Ovary (tissue), 9 donors: ENCODE results near the gene MGP. TPM values are rescaled to one million over a fixed set of nuclear protein-coding genes. Genes with fewer than 3 reads are reported as not detected.

Source experiments
- DNase-seq, 5 donors: peaks; one replicate each; pipeline ENCODE4 v3.0.0-alpha.2; 2019 to 2020
- H3K27ac ChIP-seq, 2 donors: fragments of 200-600 bp; one replicate each; pipeline versions ENCODE4 v1.5.1 to v1.8.0; 2019 to 2022
- H3K27me3 ChIP-seq: fragments of 200-600 bp; one replicate; pipeline ENCODE4 v1.8.0; 2022
- H3K36me3 ChIP-seq: fragments of 200-600 bp; sonication (generic); one replicate; pipeline ENCODE4 v1.5.1; 2019
- H3K4me1 ChIP-seq: one replicate; pipeline ENCODE4 v1.8.1; 2013; ENCODE audit warnings: mild to moderate bottlenecking, moderate library complexity; ENCODE audit not compliant: insufficient read depth
- H3K4me3 ChIP-seq: fragments of 200-600 bp; sonication (generic); one replicate; pipeline ENCODE4 v1.5.1; 2017
- H3K9me3 ChIP-seq, 2 donors: fragments of 200-600 bp in 1 of 2; sonication (generic) in 1 of 2; one replicate each; pipeline versions ENCODE4 v1.5.1 to v1.8.1; 2013 to 2019; ENCODE audit warnings: mild to moderate bottlenecking in 1 of 2, moderate library complexity in 1 of 2
- CTCF ChIP-seq, 3 donors: fragments of 450-650 bp in 2 of 3; fragments of 200-600 bp in 1 of 3; IDR thresholded peaks; one replicate each; pipeline versions ENCODE4 v1.5.1 to v1.8.0; 2016 to 2022; ENCODE audit warnings: antibody characterized with exemption in 3 of 3, mild to moderate bottlenecking in 1 of 3
- EP300 ChIP-seq: sonication (generic); formaldehyde crosslinking; IDR thresholded peaks from one replicate; pipeline ENCODE4 v1.6.1; 2017; ENCODE audit warnings: antibody characterized with exemption
- POLR2A ChIP-seq: fragments of 450-650 bp; IDR thresholded peaks from one replicate; pipeline ENCODE4 v1.6.1; 2017; ENCODE audit warnings: antibody characterized with exemption, mild to moderate bottlenecking, moderate library complexity
- WGBS, 3 donors: extraction: QIAGEN DNeasy Blood & Tissue Kit in 1 of 3; methylation state at CpG; one replicate each; pipeline versions ENCODE4 v1.1.5 to v1.1.7; 2013 to 2017; 5-methylcytosine and 5-hydroxymethylcytosine counted together
- intact Hi-C, 4 donors: fragments of 100-400 bp; cut with DNase I; formaldehyde crosslinking; loops; one replicate each; pipeline versions ENCODE4 v1.11.0 to v1.15.1; 2022 to 2023
- polyA plus RNA-seq, 2 donors: library from polyadenylated mRNA; stranded (reverse); fragments of 200-250 nt in 1 of 2; fragments of 350-450 nt in 1 of 2; fragmentation: Illumina TruSeq in 1 of 2; extraction: RNeasy Lipid Tissue Mini Kit (QIAGEN cat#74804) in 1 of 2; gene quantifications; one replicate each; pipeline ENCODE4 v1.2.3, GENCODE V29; 2013 to 2014
- total RNA-seq, 7 donors: library from RNA; depleted of rRNA in 2 of 7; stranded (reverse); fragments of >200 nt in 2 of 7; fragmentation: NEBNext Ultra II Directional in 3 of 7; extraction: Animal tissue kit (Norgen Biotek cat#: 25700) in 3 of 7; gene quantifications; one replicate each; pipeline versions ENCODE4 v1.1.0 to v1.2.4, GENCODE V29; 2016 to 2023
- donor health status: DM: no; HTN: no; CAD: no; lungs with moderate emphysema.
- donor health status: DM: no; HTN: no; CAD: no.
- donor health status: Bipolar disorder and iron deficiency.
- donor health status: DM: yes; HTN: yes; CAD: no.
- donor health status: DM: no; HTN: no; CAD: no.
- donor health status: DM: yes; HTN: yes; CAD: no.

MGP gene
- total and polyA plus RNA-seq, 9 donors, result 109 to 2,243 (median 431) TPM

DNA sequence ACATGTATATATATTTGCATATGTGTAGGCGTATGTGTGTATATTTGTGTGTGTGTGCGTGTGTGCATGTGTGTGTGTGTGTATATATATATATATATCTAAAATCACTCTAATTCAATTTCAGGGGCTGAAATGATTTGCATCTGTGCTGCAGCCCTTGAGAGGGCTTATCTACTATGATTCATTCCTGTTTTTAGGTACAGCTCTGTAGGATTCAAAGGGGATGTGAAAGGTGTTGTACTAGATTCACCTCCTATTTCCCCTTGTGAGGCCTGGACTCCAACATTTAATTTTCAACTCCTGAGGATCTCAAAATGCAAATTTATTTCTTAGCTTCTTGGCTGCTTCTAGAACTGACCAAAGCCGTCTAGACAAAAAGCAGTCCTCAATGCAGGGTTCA is 41.6 kb upstream of the MGP start:
- H3K9me3 ChIP-seq, result no peaks in the 10 kb centered on the region
- H3K4me1 ChIP-seq, result peaks cover 2% of the 10 kb centered on the region
- 91 to 98% (median 94%) methylated on average over 3 of the region's 3 CpGs for WGBS, 3 donors
- no peaks in the 10 kb centered on the region for H3K27me3 ChIP-seq
- DNase-seq, result no peak
- intact Hi-C loops, result no loop called here
- H3K4me3 ChIP-seq, result no peak overlapping the region
- TF ChIP-seq POLR2A, result no peak
- no peak for TF ChIP-seq CTCF (IDR thresholded peaks at IDR 0.05)
- no peaks in the 10 kb centered on the region for H3K36me3 ChIP-seq
- no peak overlapping the region for H3K27ac ChIP-seq

GRCh38 chr12:14924541-14924940 is 38.9 kb upstream of the MGP start:
- DNase-seq, result no peak

DNA sequence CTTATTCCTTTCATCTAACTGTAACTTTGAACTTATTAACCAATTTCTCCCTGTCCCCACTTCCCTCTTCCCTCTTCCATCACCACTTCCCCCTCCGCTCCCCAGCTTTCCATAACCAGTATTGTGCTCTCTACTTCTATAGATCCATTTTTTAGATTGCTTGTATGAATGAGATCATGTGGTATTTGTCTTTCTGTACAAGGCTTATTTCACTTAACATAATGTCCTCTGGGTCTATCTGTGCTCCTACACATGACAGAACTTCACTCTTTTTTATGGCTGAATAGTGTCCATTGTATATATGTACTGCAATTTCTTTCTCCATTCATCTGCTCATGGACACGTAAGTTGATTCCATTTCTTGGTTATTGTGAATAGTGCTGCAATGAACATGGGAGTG is 38.3 kb upstream of the MGP start:
- no peaks in the 10 kb centered on the region for H3K9me3 ChIP-seq
- WGBS, 3 donors, result 92 to 99% (median 97%) methylated on average over 2 of the region's 2 CpGs

More at GRCh38 chr12:14924541-14924940, 38.9 kb upstream of the MGP start:
- Histone ChIP-seq H3K9me3 (no peaks in the 10 kb centered on the region), H3K36me3 (no peaks in the 10 kb centered on the region), H3K27ac (no peak overlapping the region), H3K4me1 (peaks cover 2% of the 10 kb centered on the region), H3K4me3 (no peak overlapping the region), H3K27me3 (no peaks in the 10 kb centered on the region)
- TF ChIP-seq CTCF (IDR thresholded peaks at IDR 0.05), result no peak
- no peak for TF ChIP-seq EP300
- intact Hi-C loops, result no loop called here
- 86 to 94% (median 87%) methylated on average over 3 of the region's 3 CpGs for WGBS, 3 donors

DNA sequence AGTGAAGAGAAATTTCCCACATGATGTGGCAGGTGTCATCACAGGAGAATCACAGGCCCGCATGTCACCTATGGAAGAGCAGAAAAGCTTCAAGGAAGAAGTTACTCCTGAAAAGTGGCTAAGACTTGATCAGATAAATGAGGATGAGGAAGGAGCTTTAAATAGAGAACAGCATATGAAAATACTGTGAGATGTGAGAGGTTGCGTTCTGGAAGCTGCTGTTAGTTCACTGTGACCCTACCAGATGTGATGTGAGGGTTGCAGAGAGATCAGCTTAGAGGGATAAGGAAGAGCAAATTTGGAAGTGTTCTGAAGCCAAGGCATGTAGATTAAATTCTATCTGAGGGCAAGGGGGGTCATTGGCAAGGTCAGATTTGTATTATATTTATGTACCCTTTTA is 35.6 kb upstream of the MGP start:
- TF ChIP-seq CTCF (IDR thresholded peaks at IDR 0.05) (no peak), POLR2A (no peak), EP300 (no peak)
- no peaks in the 10 kb centered on the region for H3K36me3 ChIP-seq
- WGBS, 3 donors, result 83 to 94% (median 87%) methylated on average over 2 of the region's 2 CpGs
- intact Hi-C loops, result no loop called here
- H3K9me3 ChIP-seq, result no peaks in the 10 kb centered on the region
- no peak overlapping the region for H3K27ac ChIP-seq
- H3K4me1 ChIP-seq, result no peaks in the 10 kb centered on the region
- no peak overlapping the region for H3K4me3 ChIP-seq
- no peaks in the 10 kb centered on the region for H3K27me3 ChIP-seq
- DNase-seq, result no peak

More for the DNA sequence above, 38.3 kb upstream of the MGP start:
- Histone ChIP-seq H3K4me1 (peaks cover 2% of the 10 kb centered on the region), H3K27me3 (no peaks in the 10 kb centered on the region), H3K4me3 (no peak overlapping the region), H3K27ac (no peak overlapping the region), H3K36me3 (no peaks in the 10 kb centered on the region)
- no peak for DNase-seq
- TF ChIP-seq EP300 (no peak), POLR2A (no peak), CTCF (IDR thresholded peaks at IDR 0.05) (no peak)
- intact Hi-C loops, result no loop called here
